GM18505 (cell line): ENCODE data around the gene CBY1.

Source experiments
- ATAC-seq: cut with Tn5 transposase; IDR thresholded peaks from one replicate; pipeline ENCODE4 v1.9.1; 2021; ENCODE audit not compliant: unreplicated experiment
- POLR2A ChIP-seq: IDR thresholded peaks from 4 replicates; pipeline ENCODE4 v1.6.1; 2011; ENCODE audit warnings: borderline replicate concordance; ENCODE audit not compliant: insufficient read depth, insufficient read length; ENCODE audit errors: extremely low read depth

The CBY1 gene

DNA sequence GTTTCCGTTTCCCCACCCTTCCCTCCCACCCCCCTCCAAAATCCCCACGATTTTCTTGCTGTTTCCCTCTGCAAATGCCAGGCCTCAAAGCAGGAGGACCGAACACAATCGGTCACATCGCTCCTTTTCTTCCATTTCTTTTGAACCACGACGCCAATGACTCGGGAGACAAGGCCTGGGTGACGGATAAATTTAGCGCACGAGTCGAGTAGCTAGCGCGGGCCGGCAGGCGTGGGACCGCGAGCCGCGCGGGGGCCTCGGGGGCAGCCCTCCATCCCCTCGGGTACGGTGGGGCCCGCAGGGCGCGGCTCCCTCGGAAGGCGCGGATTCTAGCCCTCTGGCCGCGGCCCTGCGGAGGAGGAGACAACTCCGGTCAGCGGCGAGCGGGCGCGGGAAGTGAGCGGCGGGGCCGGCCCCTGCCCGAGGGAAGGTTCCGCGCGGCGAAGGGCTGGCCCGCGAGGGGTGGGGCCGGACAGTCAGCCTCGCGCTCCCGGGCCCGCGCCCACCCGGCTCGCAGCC is 43.9 kb downstream of the CBY1 start:
- ATAC-seq: no peak

DNA sequence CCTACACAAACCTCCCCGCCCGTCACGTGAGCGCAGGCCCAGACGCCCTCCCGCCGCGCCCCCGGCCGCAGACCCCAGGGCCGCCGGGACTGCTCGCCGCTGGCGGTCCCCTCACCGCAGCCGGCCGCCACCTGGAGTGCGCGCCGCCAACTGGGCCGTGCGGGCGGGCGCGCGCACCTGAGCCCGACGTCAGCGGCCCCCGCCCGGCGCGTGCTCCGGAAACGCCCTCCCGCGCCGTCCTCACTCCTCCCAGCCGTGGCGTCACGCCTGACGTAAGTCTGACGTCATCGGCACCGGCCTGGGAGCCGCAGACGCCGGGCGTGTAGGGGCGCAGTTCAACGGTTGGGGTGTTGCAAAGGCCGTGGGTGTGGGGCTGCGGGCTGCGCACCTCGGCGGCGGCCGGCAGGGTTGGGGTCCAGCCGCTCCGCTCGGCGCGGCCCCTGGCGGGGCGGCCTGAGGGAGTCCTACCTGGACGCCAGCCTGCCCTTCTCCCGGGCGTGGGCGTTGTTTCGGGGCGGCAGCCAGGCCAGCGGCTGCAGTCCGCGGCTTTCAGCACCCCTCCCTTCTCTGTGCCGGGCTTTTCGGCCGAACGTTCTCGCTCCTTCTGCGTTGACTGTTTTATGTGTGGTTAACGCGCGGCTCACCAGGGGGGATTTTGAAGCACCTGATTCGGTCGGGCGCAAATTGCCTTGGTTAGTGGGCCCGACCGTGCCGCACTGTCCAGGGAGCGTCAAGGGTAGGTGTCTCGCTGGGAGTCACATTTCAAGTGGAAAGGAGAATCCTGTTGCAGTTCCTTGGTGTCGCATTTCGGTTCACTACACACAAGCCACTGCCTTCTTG is 44.6 kb downstream of the CBY1 start, which contains the start of gene JOSD1:
Gene JOSD1, minus strand, starts transcription at position 155 of the 840 bp plus-strand sequence. CDS start 956 bp downstream, outside the sequence.
- peak; percentile 38 for ATAC-seq
- peak; percentile 86 for TF ChIP-seq POLR2A

More for the DNA sequence above, 43.9 kb downstream of the CBY1 start:
- TF ChIP-seq POLR2A: no peak

DNA sequence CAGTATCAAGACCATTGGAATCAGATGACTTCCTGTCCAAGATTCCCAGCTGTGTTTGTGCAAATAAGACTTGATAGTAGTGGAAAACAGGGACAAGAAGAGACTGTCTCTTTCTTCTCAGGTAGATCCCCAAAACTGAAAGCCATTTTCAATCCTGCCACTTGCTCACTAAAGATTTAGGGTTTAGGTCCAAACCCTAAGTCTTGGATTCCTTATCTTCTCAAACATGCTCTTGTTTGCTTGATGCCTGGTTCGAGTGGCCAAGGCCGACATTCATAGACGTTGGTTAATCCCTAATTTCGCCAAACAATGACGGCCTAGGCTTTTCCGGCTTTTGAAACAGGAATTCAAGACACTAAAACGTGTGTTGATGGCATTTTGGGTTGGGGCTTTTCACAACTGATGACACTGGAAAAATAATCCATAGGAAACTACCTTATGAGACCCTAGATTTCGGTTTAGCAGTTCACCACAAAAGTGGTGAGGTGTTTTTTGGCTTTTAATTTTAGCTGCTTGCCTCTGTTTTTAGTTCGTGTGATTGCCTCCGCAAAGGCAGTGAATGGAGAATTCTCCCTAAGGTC is 48.3 kb downstream of the CBY1 start:
- peak; percentile 0 for ATAC-seq
- TF ChIP-seq POLR2A: no peak

DNA sequence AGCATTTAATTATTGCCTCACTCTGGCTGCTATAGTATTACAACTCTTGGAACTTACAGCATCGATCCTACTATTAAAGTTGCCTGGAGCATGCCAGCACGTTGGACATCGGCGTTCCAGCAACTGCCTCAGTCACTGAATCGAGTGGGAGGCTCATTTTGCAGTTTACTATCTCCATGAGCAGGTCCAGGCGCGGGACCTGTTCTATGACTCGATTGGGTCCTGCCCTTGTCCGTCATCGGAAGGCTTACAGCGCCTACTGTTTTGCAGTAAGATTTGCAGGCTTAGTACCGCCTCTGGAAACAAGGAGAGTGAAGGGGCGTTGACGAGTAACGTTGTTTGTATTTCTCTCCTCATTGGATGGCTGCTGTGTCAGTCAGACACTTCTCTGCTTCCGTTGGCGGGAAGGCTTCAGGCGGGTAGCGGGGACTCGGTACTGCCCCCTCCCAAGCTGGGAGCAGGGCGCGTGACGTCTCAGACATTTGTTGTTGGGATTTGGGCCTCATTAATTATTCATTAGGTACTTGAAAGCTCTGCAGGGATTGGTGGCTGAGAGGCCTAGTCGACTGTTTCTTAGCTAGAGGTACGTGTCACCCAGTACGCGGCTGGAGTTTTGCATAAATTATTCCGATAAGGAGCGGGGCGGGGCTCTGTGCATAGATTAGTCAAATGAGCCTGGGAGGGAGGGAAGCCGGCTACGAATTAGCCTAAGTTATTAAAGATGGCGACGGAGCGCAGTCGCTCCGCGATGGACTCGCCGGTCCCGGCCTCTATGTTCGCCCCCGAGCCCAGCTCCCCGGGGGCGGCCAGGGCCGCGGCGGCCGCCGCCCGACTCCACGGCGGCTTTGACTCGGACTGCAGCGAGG is 49.0 kb downstream of the CBY1 start, which contains the start of gene GTPBP1:
Gene GTPBP1, plus strand, starts transcription at position 710 of the 866 bp plus-strand sequence. Its CDS starts 12 bp downstream, at position 722.
- TF ChIP-seq POLR2A: peak; percentile 94
- peak; percentile 60 for ATAC-seq

DNA sequence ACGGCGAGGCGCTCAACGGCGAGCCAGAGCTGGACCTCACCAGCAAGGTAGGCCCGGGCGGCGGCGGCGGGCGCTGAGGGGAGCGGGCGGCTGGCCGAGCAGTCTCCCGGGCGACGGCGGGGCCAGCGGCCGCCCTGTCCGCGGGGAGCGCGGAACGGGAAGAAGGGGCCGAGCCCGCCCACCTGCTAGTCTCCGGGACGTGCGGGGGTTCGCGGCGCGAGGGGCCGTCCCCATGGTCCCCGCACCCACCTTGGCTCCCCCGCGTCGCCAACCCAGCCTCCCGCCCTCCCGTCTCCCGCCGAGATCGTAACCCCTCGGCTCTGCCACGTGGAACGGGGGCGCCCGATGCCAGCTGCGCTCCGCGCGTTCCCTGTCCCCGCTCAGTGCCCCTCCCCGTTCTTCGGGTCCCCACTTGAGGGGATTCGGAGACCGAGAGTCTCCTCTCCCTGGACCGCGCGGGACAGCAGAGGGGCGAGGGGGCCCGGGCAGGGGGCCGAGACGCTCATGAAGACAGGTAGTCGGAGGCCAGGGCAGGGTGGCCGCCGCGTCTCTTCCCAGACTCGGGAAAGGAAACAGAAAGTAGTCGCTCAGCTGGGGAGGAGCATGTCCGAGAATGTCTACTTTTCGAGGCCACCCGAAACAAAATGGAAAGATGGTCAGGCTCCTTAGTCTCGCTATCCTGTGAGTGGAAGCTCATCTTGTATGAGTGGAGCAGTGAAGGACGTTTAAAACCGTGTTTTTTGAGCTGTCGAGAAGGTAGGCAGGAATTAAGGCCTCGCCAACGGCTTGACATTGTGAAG is 49.9 kb downstream of the CBY1 start:
- ATAC-seq: no peak
- TF ChIP-seq POLR2A: no peak

DNA sequence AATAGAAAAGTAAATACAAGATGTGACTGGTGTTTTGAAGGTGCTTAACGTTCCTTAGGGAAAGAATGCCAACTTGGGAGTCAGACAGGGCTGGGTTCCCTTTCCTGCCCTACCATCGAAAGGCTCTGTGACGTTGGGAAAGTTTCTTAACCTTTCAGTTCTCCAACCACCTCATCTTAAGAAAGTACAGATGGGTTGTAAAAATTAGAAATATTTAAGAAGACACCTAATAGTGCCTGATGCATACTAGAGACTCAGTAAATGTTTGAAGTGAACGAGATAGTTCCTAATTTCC is 50.4 kb downstream of the CBY1 start:
- ATAC-seq: no peak
- TF ChIP-seq POLR2A: no peak

DNA sequence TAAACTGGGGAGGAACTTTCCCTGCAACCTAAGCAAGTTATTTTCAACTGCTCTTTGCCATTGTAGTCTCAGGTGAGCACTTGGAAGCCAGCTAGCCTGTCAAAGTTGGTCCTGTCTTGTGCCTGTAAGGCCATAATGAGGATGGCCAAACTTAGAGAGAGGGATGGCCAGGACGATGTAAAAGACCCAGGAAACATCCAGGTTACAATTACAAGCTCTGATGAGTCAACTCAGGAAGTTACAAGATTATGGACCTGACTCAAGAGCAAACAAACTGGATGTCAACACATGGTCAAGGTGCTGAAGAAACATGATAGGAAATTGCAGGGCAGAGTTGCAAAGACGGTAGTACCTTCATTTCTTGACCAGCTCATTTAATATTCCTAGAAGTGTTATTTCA is 50.9 kb downstream of the CBY1 start:
- no peak for ATAC-seq

DNA sequence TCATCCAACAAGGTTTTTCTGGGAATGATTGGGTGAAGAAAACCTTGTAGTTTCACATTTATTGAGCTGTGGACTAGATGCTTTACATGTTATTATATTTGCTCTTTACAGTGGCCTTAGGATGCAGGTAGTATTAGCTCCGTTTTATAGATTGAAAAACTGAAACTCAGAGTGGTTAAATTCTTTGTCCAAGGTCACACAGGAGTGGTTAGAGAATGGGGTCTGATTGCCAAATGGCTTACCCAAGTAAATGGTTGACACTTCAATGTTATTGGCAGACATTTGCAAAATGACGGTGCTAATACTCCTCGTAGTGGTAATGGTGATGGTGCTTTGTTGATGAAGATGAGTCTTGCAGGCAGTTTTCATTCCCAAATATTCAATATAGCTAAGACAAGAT is 51.5 kb downstream of the CBY1 start:
- no peak for ATAC-seq
- no peak for TF ChIP-seq POLR2A

More for the DNA sequence above, 50.9 kb downstream of the CBY1 start:
- TF ChIP-seq POLR2A: no peak

DNA sequence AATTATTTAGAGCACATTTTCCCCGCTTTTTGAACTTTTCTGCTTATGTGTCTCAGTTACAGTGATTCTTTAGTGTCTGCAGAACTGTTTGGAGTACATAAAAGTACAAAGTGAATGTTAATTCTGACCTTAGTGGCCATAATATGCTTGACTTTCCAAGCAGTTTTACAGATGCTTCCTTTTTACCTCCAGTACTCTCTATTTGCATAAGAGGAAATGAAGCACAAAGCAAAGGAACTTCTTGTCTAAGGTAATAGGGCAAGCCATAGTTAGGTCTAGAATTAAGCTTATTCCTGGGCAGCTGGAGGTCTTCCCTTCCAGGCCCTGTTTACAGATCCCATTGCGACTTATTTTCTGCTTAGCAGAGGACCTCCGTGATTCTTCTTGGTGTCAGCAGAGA is 52.9 kb downstream of the CBY1 start:
- TF ChIP-seq POLR2A: no peak
- ATAC-seq: no peak

DNA sequence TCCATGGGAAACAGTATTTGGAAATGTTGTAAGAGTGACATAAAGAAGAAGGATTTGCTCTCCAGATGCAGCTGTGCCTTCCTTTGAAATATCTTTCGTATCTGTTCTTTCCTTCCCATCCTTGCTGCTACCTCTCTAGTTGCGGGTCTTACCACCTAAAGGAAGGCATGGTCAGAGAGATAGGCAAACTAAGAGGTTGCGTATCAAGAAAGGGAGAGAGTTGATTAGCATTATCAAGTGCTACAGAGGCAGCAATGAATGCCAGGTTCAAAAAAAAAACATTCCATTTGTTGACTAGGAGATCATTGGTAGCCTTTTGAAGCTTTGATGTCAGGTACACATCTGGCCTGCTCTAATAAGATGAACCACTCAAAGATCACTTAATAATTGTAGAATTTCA is 53.9 kb downstream of the CBY1 start:
- no peak for TF ChIP-seq POLR2A
- ATAC-seq: no peak

DNA sequence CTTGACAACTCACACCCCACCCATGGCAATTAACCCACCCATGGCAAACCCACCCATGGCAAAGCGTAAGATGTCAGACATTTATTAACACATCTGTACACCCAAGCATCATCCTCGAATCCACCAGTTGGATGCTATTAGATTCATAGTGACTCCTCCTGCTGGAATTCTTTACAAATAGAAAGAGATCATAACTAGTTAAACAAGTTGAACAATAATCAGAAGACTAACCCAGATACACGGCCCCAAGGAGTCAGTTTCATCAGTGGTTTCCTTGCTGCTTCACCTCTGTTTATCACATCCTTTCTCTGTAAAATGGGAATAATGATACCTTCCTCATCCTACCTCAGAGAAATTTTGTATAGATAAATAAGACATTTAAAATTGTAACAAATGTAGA is 54.4 kb downstream of the CBY1 start:
- no peak for ATAC-seq
- TF ChIP-seq POLR2A: no peak

DNA sequence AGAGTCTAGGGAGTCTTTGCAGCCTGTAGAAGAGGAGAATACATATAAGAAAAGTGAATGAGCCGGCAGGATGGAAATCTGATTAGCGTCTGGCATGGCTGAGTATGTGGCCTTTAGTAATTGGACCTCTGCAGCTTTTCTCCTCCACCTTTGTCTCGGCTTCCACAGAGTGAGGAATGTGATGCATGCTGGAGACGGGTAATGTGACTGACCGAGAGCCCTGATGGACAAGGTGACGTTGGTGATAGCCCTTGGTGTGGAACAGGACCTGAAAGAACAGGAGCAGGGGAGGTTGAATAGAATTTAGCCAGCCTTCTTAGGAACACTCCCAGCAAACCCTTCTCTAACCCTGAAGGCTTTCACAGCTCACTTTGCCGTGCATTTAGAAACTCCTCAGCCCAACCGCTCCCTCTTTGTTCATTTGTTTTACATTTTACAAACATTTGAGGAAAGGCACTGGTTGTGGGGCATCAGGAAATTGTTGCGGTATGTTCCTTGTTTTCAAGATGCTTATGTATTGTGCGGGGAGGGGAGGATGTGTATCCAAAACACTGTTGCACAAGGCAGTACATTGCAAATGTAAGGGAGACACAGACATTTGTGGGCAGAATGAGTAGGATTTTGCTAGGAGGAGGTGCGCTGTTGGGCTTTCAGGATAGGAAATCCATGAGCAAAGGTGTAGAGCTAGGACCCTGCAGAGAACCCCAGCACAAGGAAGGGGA is 56.2 kb downstream of the CBY1 start:
- TF ChIP-seq POLR2A: no peak
- ATAC-seq: no peak
